GM12801 (cell line): ENCODE data around the gene CDC42BPB.

Experiments
- CTCF ChIP-seq: IDR thresholded peaks from one replicate; pipeline ENCODE4 v1.5.1; 2011; ENCODE audit warnings: control low read depth; ENCODE audit not compliant: insufficient read length; ENCODE audit errors: extremely low read depth

CDC42BPB gene

GRCh38 chr14:102888748-102889147 is 168.6 kb downstream of the CDC42BPB start:
- no peak for TF ChIP-seq CTCF

GRCh38 chr14:102885737-102886447 is 171.5 kb downstream of the CDC42BPB start:
- TF ChIP-seq CTCF = no peak

- TF ChIP-seq CTCF = no peak
Observed at GRCh38 chr14:102883554-102883953, 173.8 kb downstream of the CDC42BPB start.

- no peak for TF ChIP-seq CTCF
Observed at GRCh38 chr14:102883089-102883541, 174.2 kb downstream of the CDC42BPB start.
